ENCODE data around the gene ADGRV1. TPM values are rescaled to one million over a fixed set of nuclear protein-coding genes. Genes with fewer than 3 reads are reported as not detected.
A peak's percentile ranks its signal among the peaks of the same experiment; 100 is the strongest.
"Not testable (repeated sequence)": the region's sequence is repeated elsewhere in the genome, so short reads cannot be mapped to it uniquely, and the experiment has no call there.

ADGRV1 gene
- total and polyA plus RNA-seq, 2 experiments from 2014 or later = 15.5 to 19.6 TPM

DNA sequence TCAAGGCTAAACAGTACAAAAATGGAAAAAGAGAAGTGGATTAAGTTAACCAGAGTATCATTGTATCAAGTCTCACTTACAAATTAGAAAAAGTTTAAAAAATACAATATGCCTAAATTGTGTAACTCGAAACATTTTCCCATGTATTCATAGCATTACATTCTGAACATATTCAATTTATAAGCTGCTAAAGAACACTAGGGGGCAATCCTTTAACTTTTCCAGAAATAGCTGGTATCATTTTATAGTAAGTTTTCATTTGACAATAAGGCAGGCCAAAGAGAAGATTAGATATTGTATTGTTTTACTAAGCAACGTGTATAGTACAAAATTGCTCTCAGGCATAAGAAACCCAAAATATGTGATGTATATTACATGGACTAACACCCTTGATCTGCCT, 234.6 kb downstream of the ADGRV1 start:
- Histone ChIP-seq H3K4me1 (ENCODE audit: low read depth) (no peaks in the 10 kb centered on the region), H3K27ac (no peak overlapping the region), H3K9me3 (ENCODE audit: low read depth) (no peaks in the 10 kb centered on the region), H3K4me3 (no peak overlapping the region), H3K27me3 (no peaks in the 10 kb centered on the region), H3K36me3 (no peaks in the 10 kb centered on the region)
- TF ChIP-seq, protein P1, sequence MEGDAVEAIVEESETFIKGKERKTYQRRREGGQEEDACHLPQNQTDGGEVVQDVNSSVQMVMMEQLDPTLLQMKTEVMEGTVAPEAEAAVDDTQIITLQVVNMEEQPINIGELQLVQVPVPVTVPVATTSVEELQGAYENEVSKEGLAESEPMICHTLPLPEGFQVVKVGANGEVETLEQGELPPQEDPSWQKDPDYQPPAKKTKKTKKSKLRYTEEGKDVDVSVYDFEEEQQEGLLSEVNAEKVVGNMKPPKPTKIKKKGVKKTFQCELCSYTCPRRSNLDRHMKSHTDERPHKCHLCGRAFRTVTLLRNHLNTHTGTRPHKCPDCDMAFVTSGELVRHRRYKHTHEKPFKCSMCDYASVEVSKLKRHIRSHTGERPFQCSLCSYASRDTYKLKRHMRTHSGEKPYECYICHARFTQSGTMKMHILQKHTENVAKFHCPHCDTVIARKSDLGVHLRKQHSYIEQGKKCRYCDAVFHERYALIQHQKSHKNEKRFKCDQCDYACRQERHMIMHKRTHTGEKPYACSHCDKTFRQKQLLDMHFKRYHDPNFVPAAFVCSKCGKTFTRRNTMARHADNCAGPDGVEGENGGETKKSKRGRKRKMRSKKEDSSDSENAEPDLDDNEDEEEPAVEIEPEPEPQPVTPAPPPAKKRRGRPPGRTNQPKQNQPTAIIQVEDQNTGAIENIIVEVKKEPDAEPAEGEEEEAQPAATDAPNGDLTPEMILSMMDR (IDR thresholded peaks at IDR 0.05; ENCODE audit: low read depth, low read length) = peak; percentile 15
- no peak for DNase-seq (ENCODE audit: low read depth in 1 of 2, low spot score in 1 of 2)

DNA sequence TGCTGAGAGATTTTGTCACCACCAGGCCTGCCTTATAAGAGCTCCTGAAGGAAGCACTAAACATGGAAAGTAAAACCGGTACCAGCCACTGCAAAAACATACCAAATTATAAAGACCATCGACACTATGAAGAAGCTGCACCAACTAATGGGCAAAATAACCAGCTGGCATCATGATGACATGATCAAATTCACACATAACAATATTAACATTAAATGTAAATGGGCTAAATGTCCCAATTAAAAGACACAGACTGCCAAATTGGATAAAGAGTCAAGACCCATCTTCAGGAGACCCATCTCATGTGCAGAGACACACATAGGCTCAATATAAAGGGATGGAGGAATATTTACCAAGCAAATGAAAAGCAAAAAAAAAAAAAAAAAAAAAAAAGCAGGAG, 238.3 kb downstream of the ADGRV1 start:
- H3K9me3 ChIP-seq (ENCODE audit: low read depth); H3K36me3 ChIP-seq; H3K4me1 ChIP-seq (ENCODE audit: low read depth); H3K27me3 ChIP-seq; H3K27ac ChIP-seq; H3K4me3 ChIP-seq; DNase-seq (ENCODE audit: low read depth in 1 of 2, low spot score in 1 of 2): not testable (repeated sequence)

DNA sequence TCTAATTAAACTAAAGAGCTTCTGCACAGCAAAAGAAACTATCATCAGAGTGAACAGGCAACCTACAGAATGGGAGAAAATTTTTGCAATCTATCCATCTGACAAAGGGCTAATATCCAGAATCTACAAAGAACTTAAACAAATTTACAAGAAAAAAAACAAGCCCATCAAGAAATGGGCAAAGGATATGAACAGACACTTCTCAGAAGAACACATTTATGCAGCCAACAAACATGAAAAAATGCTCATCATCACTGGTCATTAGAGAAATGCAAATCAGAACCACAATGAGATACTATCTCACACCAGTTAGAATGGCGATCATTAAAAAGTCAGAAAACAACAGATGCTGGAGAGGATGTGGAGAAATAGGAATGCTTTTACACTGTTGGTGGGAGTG, 241.5 kb downstream of the ADGRV1 start:
- not testable (repeated sequence) for H3K27me3 ChIP-seq; H3K36me3 ChIP-seq; DNase-seq (ENCODE audit: low read depth in 1 of 2, low spot score in 1 of 2); H3K9me3 ChIP-seq (ENCODE audit: low read depth); H3K4me1 ChIP-seq (ENCODE audit: low read depth); H3K27ac ChIP-seq; H3K4me3 ChIP-seq

DNA sequence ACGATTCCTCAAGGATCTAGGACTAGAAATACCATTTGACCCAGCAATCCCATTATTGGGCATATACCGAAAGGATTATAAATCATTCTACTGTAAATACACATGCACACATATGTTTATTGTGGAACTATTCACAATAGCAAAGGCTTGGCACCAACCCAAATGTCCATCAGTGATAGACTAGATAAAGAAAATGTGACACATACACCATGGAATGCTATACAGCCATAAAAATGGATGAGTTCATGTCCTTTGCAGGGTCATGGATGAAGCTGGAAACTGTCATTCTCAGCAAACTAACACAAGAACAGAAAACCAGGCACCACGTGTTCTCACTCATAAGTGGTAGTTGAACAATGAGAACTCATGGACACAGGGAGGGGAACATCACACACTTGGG, 241.9 kb downstream of the ADGRV1 start:
- not testable (repeated sequence) for H3K27me3 ChIP-seq; H3K9me3 ChIP-seq (ENCODE audit: low read depth); DNase-seq (ENCODE audit: low read depth in 1 of 2, low spot score in 1 of 2); H3K4me1 ChIP-seq (ENCODE audit: low read depth); H3K4me3 ChIP-seq; H3K36me3 ChIP-seq; H3K27ac ChIP-seq

DNA sequence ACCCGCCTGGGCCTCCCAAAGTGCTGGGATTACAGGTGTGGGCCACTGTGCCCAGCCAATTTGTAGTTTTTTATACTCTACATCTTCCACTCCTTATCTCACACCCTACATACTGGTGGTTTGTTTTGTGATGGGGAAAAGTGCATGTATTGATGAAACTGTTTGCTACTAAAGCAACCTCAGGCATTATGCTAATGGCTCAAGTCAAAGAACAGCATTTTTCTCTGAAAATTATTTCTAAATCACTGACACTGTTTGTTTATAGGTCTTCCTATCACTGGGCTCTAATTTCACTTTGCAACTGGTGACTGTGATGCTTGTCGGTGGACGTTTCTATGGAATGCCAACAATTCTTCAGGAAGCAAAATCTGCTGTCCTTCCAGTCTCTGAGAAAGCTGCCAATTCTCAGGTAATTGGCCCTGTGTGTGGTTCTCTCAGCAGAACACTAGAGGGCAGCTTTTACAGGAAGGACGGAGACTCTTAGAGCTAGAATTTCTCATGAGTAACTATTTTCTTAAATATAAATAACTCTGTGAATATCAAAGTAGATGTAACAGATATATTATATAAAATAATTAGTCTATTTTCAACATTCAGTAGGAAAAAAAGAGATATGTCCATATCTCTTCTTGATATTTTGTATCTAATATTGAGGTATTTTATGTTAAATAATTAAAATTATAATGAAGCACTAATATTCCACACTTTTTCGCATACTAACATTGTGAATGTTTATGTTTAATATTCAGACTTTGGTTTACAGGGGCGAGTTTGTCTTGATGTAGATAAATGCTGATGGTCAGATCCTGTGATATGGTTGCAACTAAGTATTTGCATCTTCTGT, 244.1 kb downstream of the ADGRV1 start:
- Histone ChIP-seq H3K27ac (no peak overlapping the region), H3K4me3 (no peak overlapping the region), H3K27me3 (no peaks in the 10 kb centered on the region), H3K36me3 (no peaks in the 10 kb centered on the region), H3K4me1 (ENCODE audit: low read depth) (no peaks in the 10 kb centered on the region), H3K9me3 (ENCODE audit: low read depth) (no peaks in the 10 kb centered on the region)
- TF ChIP-seq, protein P1 (IDR thresholded peaks at IDR 0.05; ENCODE audit: low read depth, low read length) = peak; percentile 77
- DNase-seq (ENCODE audit: low read depth in 1 of 2, low spot score in 1 of 2) = peak; percentile 37 to 57

DNA sequence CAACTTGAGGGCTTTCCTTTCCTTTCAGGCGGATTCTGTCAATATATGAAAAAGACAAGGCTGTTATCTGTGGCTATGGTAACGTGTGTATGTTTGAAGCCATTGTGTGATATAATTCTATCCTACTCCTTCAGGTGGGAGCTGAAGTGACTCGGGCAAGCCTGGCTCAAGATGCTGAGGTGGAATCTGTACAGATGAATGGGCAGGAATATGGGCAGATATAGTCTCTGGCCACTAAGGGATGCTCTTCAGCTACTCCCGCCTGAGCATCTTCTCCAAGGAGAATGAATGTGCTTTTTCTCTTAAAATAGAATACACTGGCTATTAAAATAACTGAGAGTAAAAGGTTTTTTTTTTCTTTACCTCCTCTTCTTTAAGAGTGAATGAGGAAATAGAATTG, 244.8 kb downstream of the ADGRV1 start:
- H3K27ac ChIP-seq = no peak overlapping the region
- no peaks in the 10 kb centered on the region for H3K4me1 ChIP-seq (ENCODE audit: low read depth)
- no peak overlapping the region for H3K4me3 ChIP-seq
- no peak for DNase-seq (ENCODE audit: low read depth in 1 of 2, low spot score in 1 of 2)
- no peaks in the 10 kb centered on the region for H3K36me3 ChIP-seq
- H3K9me3 ChIP-seq (ENCODE audit: low read depth) = no peaks in the 10 kb centered on the region
- TF ChIP-seq, protein P1 (IDR thresholded peaks at IDR 0.05; ENCODE audit: low read depth, low read length) = no peak
- no peaks in the 10 kb centered on the region for H3K27me3 ChIP-seq

DNA sequence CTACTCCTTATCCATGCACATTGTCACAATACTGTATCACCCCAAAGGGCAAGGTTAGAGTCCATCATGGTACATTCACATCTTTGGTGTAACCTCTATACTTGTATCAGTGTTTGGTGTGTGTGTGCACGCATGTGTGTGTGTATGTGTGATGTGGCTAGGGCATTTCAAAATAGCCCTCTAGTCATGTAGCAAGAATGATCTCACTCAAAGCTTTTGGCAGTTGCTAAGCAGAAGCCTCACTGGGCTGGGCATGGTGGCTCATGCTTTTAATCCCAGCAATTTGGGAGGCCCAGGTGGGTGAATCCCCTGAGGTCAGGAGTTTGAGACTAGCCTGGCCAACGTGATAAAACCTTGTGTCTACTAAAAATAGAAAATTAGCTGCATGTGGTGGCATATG, 245.3 kb downstream of the ADGRV1 start:
- Histone ChIP-seq H3K4me1 (ENCODE audit: low read depth) (no peaks in the 10 kb centered on the region), H3K27ac (no peak overlapping the region), H3K9me3 (ENCODE audit: low read depth) (no peaks in the 10 kb centered on the region), H3K36me3 (no peaks in the 10 kb centered on the region), H3K4me3 (no peak overlapping the region), H3K27me3 (no peaks in the 10 kb centered on the region)
- no peak for DNase-seq (ENCODE audit: low read depth in 1 of 2, low spot score in 1 of 2)
- TF ChIP-seq, protein P1 (IDR thresholded peaks at IDR 0.05; ENCODE audit: low read depth, low read length) = no peak
